Neural cell (in vitro differentiated cells): ENCODE data around the gene TEX101. TPM values are rescaled to one million over a fixed set of nuclear protein-coding genes. Genes with fewer than 3 reads are reported as not detected.

Experiments
- H2AFZ ChIP-seq: fragments of 200-600, 300-800 bp; sonication (generic), shearing (Covaris generic); 2 replicates; pipeline ENCODE4 v1.6.0; 2014; ENCODE audit warnings: low read depth, mild to moderate bottlenecking, antibody characterized with exemption, low read length, moderate library complexity
- H3F3A ChIP-seq: fragments of 200-600 bp; shearing (Covaris generic); 2 replicates; pipeline ENCODE4 v1.6.1; 2016; ENCODE audit warnings: mild to moderate bottlenecking, moderate library complexity, mixed read lengths, antibody characterized with exemption, low read length; ENCODE audit not compliant: insufficient read depth, poor library complexity, severe bottlenecking
- H3K27ac ChIP-seq: fragments of 200-600, 300-800 bp; sonication (generic), shearing (Covaris generic); 2 replicates; pipeline ENCODE4 v1.5.1; 2014; ENCODE audit warnings: mild to moderate bottlenecking, low read length, moderate library complexity
- H3K27me3 ChIP-seq: fragments of 300-800, 200-600 bp; sonication (generic), shearing (Covaris generic); 2 replicates; pipeline ENCODE4 v1.6.0; 2014; ENCODE audit warnings: mild to moderate bottlenecking, low read depth, low read length, moderate library complexity; ENCODE audit not compliant: insufficient read depth
- H3K36me3 ChIP-seq: fragments of 300-800, 200-600 bp; sonication (generic), shearing (Covaris generic); 2 replicates; pipeline ENCODE4 v1.5.1; 2014; ENCODE audit warnings: mild to moderate bottlenecking, antibody characterized with exemption, low read length, moderate library complexity; ENCODE audit not compliant: insufficient read depth
- H3K4me2 ChIP-seq: fragments of 300-800, 200-600 bp; sonication (generic), shearing (Covaris generic); 2 replicates; pipeline ENCODE4 v1.6.0; 2014; ENCODE audit warnings: mild to moderate bottlenecking, low read length
- H3K4me3 ChIP-seq: fragments of 300-800, 200-600 bp; sonication (generic), shearing (Covaris generic); 2 replicates; pipeline ENCODE4 v1.5.1; 2014; ENCODE audit warnings: mild to moderate bottlenecking, low read length, moderate library complexity
- H3K79me2 ChIP-seq: fragments of 200-600 bp; shearing (Covaris generic); replicated peaks from 2 replicates; pipeline ENCODE4 v1.6.0; 2014; ENCODE audit warnings: mild to moderate bottlenecking, low read length, moderate library complexity; ENCODE audit not compliant: insufficient read depth
- H3K9ac ChIP-seq: fragments of 300-800, 200-600 bp; sonication (generic), shearing (Covaris generic); 2 replicates; pipeline ENCODE4 v1.6.1; 2016; ENCODE audit warnings: mild to moderate bottlenecking, low read length, mixed read lengths
- H3K9me2 ChIP-seq: fragments of 200-600 bp; shearing (Covaris generic); 2 replicates; pipeline ENCODE4 v1.6.1; 2016; ENCODE audit warnings: mild to moderate bottlenecking, low read length, mixed read lengths; ENCODE audit not compliant: insufficient read depth
- H3K9me3 ChIP-seq: fragments of 200-600, 300-800 bp; sonication (generic), shearing (Covaris generic); 2 replicates; pipeline ENCODE4 v1.6.1; 2016; ENCODE audit warnings: mild to moderate bottlenecking, mixed run types, low read length, moderate library complexity, mixed read lengths
- H4K20me1 ChIP-seq: fragments of 200-600 bp; shearing (Covaris generic); 2 replicates; pipeline ENCODE4 v1.6.1; 2016; ENCODE audit warnings: mild to moderate bottlenecking, mixed run types; ENCODE audit not compliant: insufficient read depth
- EP300 ChIP-seq: fragments of 450-650 bp; conservative IDR thresholded peaks from 2 replicates; pipeline ENCODE4 v1.6.1; 2014; ENCODE audit warnings: antibody characterized with exemption, mild to moderate bottlenecking, moderate library complexity; ENCODE audit not compliant: poor library complexity, severe bottlenecking
- EZH2 ChIP-seq: fragments of 200-600, 300-800 bp; shearing (Covaris generic), sonication (generic); IDR thresholded peaks from 2 replicates; pipeline ENCODE4 v1.6.1; 2014; ENCODE audit warnings: antibody characterized with exemption, low read length, borderline replicate concordance, mild to moderate bottlenecking; ENCODE audit not compliant: insufficient read depth, poor library complexity, severe bottlenecking
- MXI1 ChIP-seq: fragments of 450-650 bp; conservative IDR thresholded peaks from 2 replicates; pipeline ENCODE4 v1.6.1; 2014; ENCODE audit warnings: antibody characterized with exemption, mild to moderate bottlenecking; ENCODE audit not compliant: poor library complexity, severe bottlenecking
- POLR2AphosphoS5 ChIP-seq: IDR thresholded peaks from 2 replicates; pipeline ENCODE4 v1.6.1; 2012
- RAD21 ChIP-seq: fragments of 450-650 bp; conservative IDR thresholded peaks from 2 replicates; pipeline ENCODE4 v1.6.1; 2014; ENCODE audit warnings: antibody characterized with exemption, mild to moderate bottlenecking, moderate library complexity
- SMC3 ChIP-seq: fragments of 450-650 bp; conservative IDR thresholded peaks from 2 replicates; pipeline ENCODE4 v1.6.1; 2014; ENCODE audit warnings: antibody characterized with exemption, mild to moderate bottlenecking, moderate library complexity; ENCODE audit not compliant: poor library complexity
- TAF1 ChIP-seq: IDR thresholded peaks from 2 replicates; pipeline ENCODE4 v1.6.1; 2012; ENCODE audit warnings: low read depth
- polyA plus RNA-seq: library from polyadenylated mRNA; depleted of rRNA; stranded (reverse); fragments of >200 nt; gene quantifications from 2 replicates; pipeline ENCODE4 v1.2.3, GENCODE V29; 2014
- TF ChIP-seq, protein P1 (sequence below): fragments of 450-650 bp; IDR thresholded peaks from 2 replicates; pipeline ENCODE4 v1.5.1; 2014; ENCODE audit warnings: antibody characterized with exemption, mild to moderate bottlenecking, moderate library complexity; ENCODE audit not compliant: poor library complexity, severe bottlenecking
- TF ChIP-seq, protein P2 (sequence below): IDR thresholded peaks from 2 replicates; pipeline ENCODE4 v1.6.1; 2012; ENCODE audit warnings: borderline replicate concordance

Gene TEX101
- polyA plus RNA-seq, 1 donor from 2014 or later = not detected

DNA sequence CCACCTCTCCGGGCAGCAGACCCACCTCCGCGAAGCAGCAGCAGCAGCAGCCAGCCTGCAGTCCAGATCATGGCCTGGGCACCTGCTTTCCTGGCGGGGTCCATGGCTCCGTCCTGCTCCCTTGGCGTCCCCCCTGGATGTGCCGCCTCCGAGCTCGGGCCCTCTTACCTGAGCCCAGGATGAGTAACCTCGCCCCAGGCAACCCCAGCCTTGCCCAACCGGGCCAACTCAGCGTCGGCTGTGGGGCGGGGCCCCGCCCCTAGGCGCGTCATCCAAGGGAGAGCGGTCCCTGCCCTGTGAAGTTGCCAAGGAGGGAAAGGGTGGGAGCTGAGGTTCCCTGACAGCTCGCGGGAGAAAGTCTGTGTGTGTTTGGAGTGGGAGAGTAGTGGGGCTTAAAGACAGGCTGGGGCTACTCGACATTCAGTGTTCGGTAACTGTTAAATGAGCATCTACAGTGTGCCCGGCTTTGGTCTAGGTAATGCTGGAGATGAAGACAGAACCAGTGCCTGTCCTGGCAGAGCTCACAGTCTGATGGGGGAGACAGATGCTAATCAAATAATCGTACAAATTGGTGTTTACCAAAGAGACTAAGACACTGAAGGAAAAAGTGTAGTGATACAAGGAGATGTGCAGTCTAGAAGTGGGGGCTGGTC is 50.9 kb downstream of the TEX101 start, which contains the start of gene LYPD3:
Gene LYPD3 (minus strand): TSS at position 141 of the 653 bp plus-strand sequence. CDS start 37 bp downstream, at position 104.
- no peaks in the 10 kb centered on the region for H3F3A ChIP-seq
- H2AFZ ChIP-seq = no peak within 1 kb of the TSS
- H3K4me2 ChIP-seq = no peak within 1 kb of the TSS
- H3K9me2 ChIP-seq = no peaks in the 10 kb centered on the region
- no peaks in the 10 kb centered on the region for H3K9me3 ChIP-seq
- H3K9ac ChIP-seq = no peak within 1 kb of the TSS
- TF ChIP-seq SMC3 (no peak), MXI1 (no peak), EZH2 (no peak), RAD21 (no peak), POLR2AphosphoS5 (no peak), EP300 (no peak), TAF1 (no peak)
- TF ChIP-seq, protein P1, sequence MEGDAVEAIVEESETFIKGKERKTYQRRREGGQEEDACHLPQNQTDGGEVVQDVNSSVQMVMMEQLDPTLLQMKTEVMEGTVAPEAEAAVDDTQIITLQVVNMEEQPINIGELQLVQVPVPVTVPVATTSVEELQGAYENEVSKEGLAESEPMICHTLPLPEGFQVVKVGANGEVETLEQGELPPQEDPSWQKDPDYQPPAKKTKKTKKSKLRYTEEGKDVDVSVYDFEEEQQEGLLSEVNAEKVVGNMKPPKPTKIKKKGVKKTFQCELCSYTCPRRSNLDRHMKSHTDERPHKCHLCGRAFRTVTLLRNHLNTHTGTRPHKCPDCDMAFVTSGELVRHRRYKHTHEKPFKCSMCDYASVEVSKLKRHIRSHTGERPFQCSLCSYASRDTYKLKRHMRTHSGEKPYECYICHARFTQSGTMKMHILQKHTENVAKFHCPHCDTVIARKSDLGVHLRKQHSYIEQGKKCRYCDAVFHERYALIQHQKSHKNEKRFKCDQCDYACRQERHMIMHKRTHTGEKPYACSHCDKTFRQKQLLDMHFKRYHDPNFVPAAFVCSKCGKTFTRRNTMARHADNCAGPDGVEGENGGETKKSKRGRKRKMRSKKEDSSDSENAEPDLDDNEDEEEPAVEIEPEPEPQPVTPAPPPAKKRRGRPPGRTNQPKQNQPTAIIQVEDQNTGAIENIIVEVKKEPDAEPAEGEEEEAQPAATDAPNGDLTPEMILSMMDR = no peak
- TF ChIP-seq, protein P2, sequence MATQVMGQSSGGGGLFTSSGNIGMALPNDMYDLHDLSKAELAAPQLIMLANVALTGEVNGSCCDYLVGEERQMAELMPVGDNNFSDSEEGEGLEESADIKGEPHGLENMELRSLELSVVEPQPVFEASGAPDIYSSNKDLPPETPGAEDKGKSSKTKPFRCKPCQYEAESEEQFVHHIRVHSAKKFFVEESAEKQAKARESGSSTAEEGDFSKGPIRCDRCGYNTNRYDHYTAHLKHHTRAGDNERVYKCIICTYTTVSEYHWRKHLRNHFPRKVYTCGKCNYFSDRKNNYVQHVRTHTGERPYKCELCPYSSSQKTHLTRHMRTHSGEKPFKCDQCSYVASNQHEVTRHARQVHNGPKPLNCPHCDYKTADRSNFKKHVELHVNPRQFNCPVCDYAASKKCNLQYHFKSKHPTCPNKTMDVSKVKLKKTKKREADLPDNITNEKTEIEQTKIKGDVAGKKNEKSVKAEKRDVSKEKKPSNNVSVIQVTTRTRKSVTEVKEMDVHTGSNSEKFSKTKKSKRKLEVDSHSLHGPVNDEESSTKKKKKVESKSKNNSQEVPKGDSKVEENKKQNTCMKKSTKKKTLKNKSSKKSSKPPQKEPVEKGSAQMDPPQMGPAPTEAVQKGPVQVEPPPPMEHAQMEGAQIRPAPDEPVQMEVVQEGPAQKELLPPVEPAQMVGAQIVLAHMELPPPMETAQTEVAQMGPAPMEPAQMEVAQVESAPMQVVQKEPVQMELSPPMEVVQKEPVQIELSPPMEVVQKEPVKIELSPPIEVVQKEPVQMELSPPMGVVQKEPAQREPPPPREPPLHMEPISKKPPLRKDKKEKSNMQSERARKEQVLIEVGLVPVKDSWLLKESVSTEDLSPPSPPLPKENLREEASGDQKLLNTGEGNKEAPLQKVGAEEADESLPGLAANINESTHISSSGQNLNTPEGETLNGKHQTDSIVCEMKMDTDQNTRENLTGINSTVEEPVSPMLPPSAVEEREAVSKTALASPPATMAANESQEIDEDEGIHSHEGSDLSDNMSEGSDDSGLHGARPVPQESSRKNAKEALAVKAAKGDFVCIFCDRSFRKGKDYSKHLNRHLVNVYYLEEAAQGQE = no peak
- no peaks in the 10 kb centered on the region for H3K36me3 ChIP-seq
- no peak within 1 kb of the TSS for H3K27ac ChIP-seq
- H3K27me3 ChIP-seq = no peaks in the 10 kb centered on the region
- H3K79me2 ChIP-seq = no peaks in the 10 kb centered on the region
- peak within 1 kb of the TSS; percentile 74 for H3K4me3 ChIP-seq
- no peaks in the 10 kb centered on the region for H4K20me1 ChIP-seq

DNA sequence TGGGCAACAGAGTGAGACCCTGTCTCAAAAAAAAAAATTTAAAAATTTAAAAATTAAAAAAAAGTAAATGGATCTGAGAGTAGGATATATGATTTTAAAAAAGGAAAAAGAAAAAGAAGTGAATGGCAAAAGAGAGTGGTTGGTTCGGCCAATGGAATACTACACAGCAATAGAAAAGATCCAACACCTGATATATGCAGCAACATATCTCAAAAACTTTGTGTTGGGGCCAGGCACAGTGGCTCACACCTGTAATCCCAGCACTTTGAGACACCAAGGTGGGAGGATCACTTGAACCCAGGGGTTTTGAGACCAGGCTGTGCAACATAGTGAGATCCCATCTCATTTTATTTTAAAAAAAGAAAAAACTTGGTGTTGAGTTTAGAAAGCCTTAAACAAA is 52.1 kb downstream of the TEX101 start:
- Histone ChIP-seq H3K9ac (no peak overlapping the region), H3K4me2 (no peak overlapping the region), H3K4me3 (no peak overlapping the region), H3K27ac (no peak overlapping the region), H3K9me2 (no peaks in the 10 kb centered on the region), H3F3A (no peaks in the 10 kb centered on the region), H3K79me2 (no peaks in the 10 kb centered on the region), H3K9me3 (no peaks in the 10 kb centered on the region), H2AFZ (no peak overlapping the region), H3K27me3 (no peaks in the 10 kb centered on the region), H3K36me3 (no peaks in the 10 kb centered on the region), H4K20me1 (no peaks in the 10 kb centered on the region)
- no peak for TF ChIP-seq EZH2
- no peak for TF ChIP-seq RAD21
